HepG2 (cell line): ENCODE measurements around the gene HNRNPC. TPM values are rescaled to one million over a fixed set of nuclear protein-coding genes. Genes with fewer than 3 reads are reported as not detected.

ENCODE experiments used
- ADNP ChIP-seq: sonication (generic); formaldehyde crosslinking; IDR thresholded peaks from 2 replicates; pipeline ENCODE4 v1.4.0; 2020; ENCODE audit warnings: missing genetic modification reagents
- CCAR2 ChIP-seq: fragments of 200-400 bp; formaldehyde crosslinking; optimal IDR thresholded peaks from 2 replicates; pipeline ENCODE3; 2018; ENCODE audit warnings: low read depth, mild to moderate bottlenecking, low read length, moderate library complexity
- CEBPB ChIP-seq: IDR thresholded peaks from 2 replicates; pipeline ENCODE4 v1.6.1; 2011; ENCODE audit warnings: low read depth, low read length, improper control_type of control experiment, borderline replicate concordance
- CERS6 ChIP-seq: sonication (generic); formaldehyde crosslinking; IDR thresholded peaks from 2 replicates; pipeline ENCODE4 v1.5.0; 2020; ENCODE audit warnings: missing genetic modification reagents
- CHD2 ChIP-seq: IDR thresholded peaks from 2 replicates; pipeline ENCODE4 v1.6.1; 2011; ENCODE audit warnings: low read depth, low read length, improper control_type of control experiment
- DNMT3B ChIP-seq: conservative IDR thresholded peaks from 2 replicates; pipeline ENCODE4 v1.6.1; 2016; ENCODE audit warnings: missing biosample characterization, control low read depth
- E2F1 ChIP-seq: sonication (generic); formaldehyde crosslinking; IDR thresholded peaks from 2 replicates; pipeline ENCODE4 v1.5.0; 2020; ENCODE audit warnings: missing genetic modification reagents
- ETV6 ChIP-seq: sonication (generic); formaldehyde crosslinking; conservative IDR thresholded peaks from 2 replicates; pipeline ENCODE4 v1.4.0; 2020; ENCODE audit warnings: missing genetic modification reagents
- FOXP1 ChIP-seq, 2 experiments: fragments of 450-650 bp in 1 of 2; IDR thresholded peaks; 2 replicates each; pipeline ENCODE4 v1.6.1; 2017 to 2018; ENCODE audit warnings: antibody characterized with exemption in 1 of 2
- IKZF4 ChIP-seq: sonication (generic); formaldehyde crosslinking; IDR thresholded peaks from 2 replicates; pipeline ENCODE4 v1.5.1; 2020; ENCODE audit warnings: borderline replicate concordance, mild to moderate bottlenecking, low read depth, missing genetic modification reagents; ENCODE audit errors: not compliant biosample characterization
- JDP2 ChIP-seq: sonication (generic); formaldehyde crosslinking; IDR thresholded peaks from 2 replicates; pipeline ENCODE4 v1.8.1; 2022; ENCODE audit warnings: missing genetic modification reagents, borderline replicate concordance
- MLLT10 ChIP-seq: sonication (generic); formaldehyde crosslinking; IDR thresholded peaks from 2 replicates; pipeline ENCODE4 v1.4.0; 2020; ENCODE audit warnings: missing genetic modification reagents
- NCOA2 ChIP-seq: sonication (generic); formaldehyde crosslinking; IDR thresholded peaks from 2 replicates; pipeline ENCODE4 v1.8.0; 2022; ENCODE audit warnings: inconsistent platforms
- PHB2 ChIP-seq: fragments of 450-650 bp; IDR thresholded peaks from 2 replicates; pipeline ENCODE4 v1.6.1; 2018; ENCODE audit not compliant: partially characterized antibody
- PRPF4 ChIP-seq: fragments of 200-400 bp; formaldehyde crosslinking; IDR thresholded peaks from 2 replicates; pipeline ENCODE4 v1.6.1; 2016; ENCODE audit warnings: low read length, low read depth; ENCODE audit not compliant: poor library complexity, severe bottlenecking
- SOX13 ChIP-seq, 3 experiments: fragments of 450-650 bp in 1 of 3; sonication (generic) in 1 of 3; formaldehyde crosslinking in 1 of 3; IDR thresholded peaks in 2 of 3; conservative IDR thresholded peaks in 1 of 3; 2 replicates each; pipeline versions ENCODE4 v1.5.0 to v1.6.1; 2016 to 2020; ENCODE audit warnings: antibody characterized with exemption in 1 of 3, mild to moderate bottlenecking in 1 of 3, missing compliant biosample characterization in 1 of 3, missing genetic modification reagents in 1 of 3, moderate library complexity in 1 of 3
- SP5 ChIP-seq: IDR thresholded peaks from 2 replicates; pipeline ENCODE4 v1.6.1; 2016; ENCODE audit warnings: low read depth, borderline replicate concordance
- TCF7L2 ChIP-seq: IDR thresholded peaks from 2 replicates; pipeline ENCODE4 v1.6.1; 2011; ENCODE audit warnings: mild to moderate bottlenecking, low read depth, low read length, moderate library complexity
- TOE1 ChIP-seq: sonication (generic); formaldehyde crosslinking; IDR thresholded peaks from 2 replicates; pipeline ENCODE4 v1.4.0; 2020; ENCODE audit warnings: mild to moderate bottlenecking, missing genetic modification reagents
- ZHX2 ChIP-seq, 2 experiments: sonication (generic) in 1 of 2; formaldehyde crosslinking in 1 of 2; IDR thresholded peaks; 2 replicates each; pipeline versions ENCODE4 v1.6.1 to v1.9.0; 2014 to 2022; ENCODE audit warnings: antibody characterized with exemption in 1 of 2, borderline replicate concordance in 1 of 2, inconsistent platforms in 1 of 2, low read depth in 1 of 2, missing genetic modification reagents in 1 of 2
- ZNF674 ChIP-seq: sonication (generic); formaldehyde crosslinking; IDR thresholded peaks from 2 replicates; pipeline ENCODE4 v1.5.0; 2020; ENCODE audit warnings: low read depth, mild to moderate bottlenecking, missing genetic modification reagents
- ZNF83 ChIP-seq: sonication (generic); formaldehyde crosslinking; IDR thresholded peaks from 2 replicates; pipeline ENCODE4 v1.4.0; 2020; ENCODE audit warnings: missing genetic modification reagents, mild to moderate bottlenecking, borderline replicate concordance
- polyA plus RNA-seq, 8 experiments: library from polyadenylated mRNA; depleted of rRNA in 3 of 8; stranded (reverse) in 7 of 8; unstranded in 1 of 8; fragments of >200 nt; fragmentation: Illumina TruSeq in 4 of 8; extraction: Trizol in 4 of 8; gene quantifications; 2 replicates each; pipeline versions ENCODE4 v1.2.1 to v1.2.3, GENCODE V29; 2011 to 2016; ENCODE audit warnings: low read depth in 4 of 8, missing spikeins in 1 of 8, mixed read lengths in 1 of 8; ENCODE audit not compliant: insufficient read depth in 1 of 8
- total RNA-seq, 5 experiments: library from RNA; depleted of rRNA; stranded (reverse); fragments of >200 nt; fragmentation: Illumina TruSeq; extraction: Trizol; gene quantifications; 2 replicates each; pipeline ENCODE4 v1.2.3, GENCODE V29; 2016; ENCODE audit warnings: low read depth in 1 of 5

The HNRNPC gene
- total and polyA plus RNA-seq, 2 of the 13 experiments (the other 11 are each of a cell fraction or from before 2014, with no cell fraction given): 628 to 1,099 TPM

- TF ChIP-seq DNMT3B (CRISPR knock-in tag) (no peak), ZNF83 (CRISPR knock-in tag) (no peak), CERS6 (CRISPR knock-in tag) (no peak), SOX13 (IDR thresholded peaks at IDR 0.05) (no peak), SOX13 (CRISPR knock-in tag; conservative IDR thresholded peaks at IDR 0.05 in 1 of 2, IDR thresholded peaks at IDR 0.05 in 1 of 2) (0 out of 4 replicates have a peak, but pooled peaks of 1 of the 2 experiments have one; percentile 52), TCF7L2 (no peak), ETV6 (CRISPR knock-in tag) (no peak), E2F1 (CRISPR knock-in tag) (no peak), JDP2 (CRISPR knock-in tag) (no peak), TOE1 (CRISPR knock-in tag) (no peak), FOXP1 (IDR thresholded peaks at IDR 0.05) (no peak), FOXP1 (CRISPR knock-in tag; IDR thresholded peaks at IDR 0.05) (peak; percentile 73), CEBPB (no peak), ZNF674 (CRISPR knock-in tag) (no peak), NCOA2 (CRISPR knock-in tag) (peak; percentile 62), SP5 (0 out of 2 replicates have a peak, but pooled peaks have one; percentile 28), CCAR2 (no peak), MLLT10 (CRISPR knock-in tag) (no peak), IKZF4 (CRISPR knock-in tag) (no peak), PRPF4 (no peak), ADNP (CRISPR knock-in tag) (no peak), CHD2 (no peak), ZHX2 (IDR thresholded peaks at IDR 0.05; ENCODE audit: low read depth) (no peak), ZHX2 (CRISPR knock-in tag; IDR thresholded peaks at IDR 0.05; ENCODE audit: borderline replicate concordance) (no peak), PHB2 (no peak)
Measured at GRCh38 chr14:21308132-21308478, 38.9 kb upstream of the HNRNPC start (continued).
